ENCODE results near the gene KAT6B. TPM values are rescaled to one million over a fixed set of nuclear protein-coding genes. Genes with fewer than 3 reads are reported as not detected.

KAT6B gene
- total and polyA plus RNA-seq, 10 of the 15 experiments (the other 5 are each of a cell fraction or from before 2014, with no cell fraction given): 2.7 to 22.6 (median 15.7) TPM

GRCh38 chr10:74882831-74883230 is 56.4 kb downstream of the KAT6B start:
- ATAC-seq: no peak
- intact Hi-C loops (cut with micrococcal nuclease; ENCODE audit: unreplicated experiment): no loop called here
- Histone ChIP-seq H3K4me2 (ENCODE audit: control insufficient read depth, insufficient read depth) (no peak overlapping the region), H3K36me3 (ENCODE audit: control insufficient read depth in 2 of 2, insufficient read depth in 2 of 2, low read length in 1 of 2) (peaks cover 0 to 2% of the 10 kb centered on the region in 2 experiments; a peak in 3 of 4 replicates), H3K27ac (ENCODE audit: control insufficient read depth, insufficient read depth) (no peak overlapping the region), H4K20me1 (ENCODE audit: control insufficient read depth, insufficient read depth) (peaks cover 2% of the 10 kb centered on the region; the same call in 1 of the 2 replicates), H3K4me3 (no peak overlapping the region), H3K9ac (ENCODE audit: control insufficient read depth, insufficient read depth, low read length) (no peak overlapping the region), H3K9me3 (replicated peaks; ENCODE audit: control insufficient read depth, insufficient read depth, low read length) (no peaks in the 10 kb centered on the region), H3K4me1 (ENCODE audit: control insufficient read depth, insufficient read depth, low read length) (no peaks in the 10 kb centered on the region), H2AFZ (ENCODE audit: control insufficient read depth, low read depth, low read length) (no peak overlapping the region), H3K27me3 (replicated peaks in 1 of 2; ENCODE audit: control insufficient read depth in 2 of 2, insufficient read depth in 2 of 2, low read length in 1 of 2) (no peaks in the 10 kb centered on the region), H3K79me2 (ENCODE audit: control insufficient read depth, insufficient read depth, low read length) (peaks cover 4% of the 10 kb centered on the region)
- in situ Hi-C loops (cut with MboI): no loop called here
- DNase-seq (ENCODE audit: low read depth, low spot score): no peak
- WGBS (ENCODE audit: insufficient coverage, insufficient replicate concordance, low lambda C conversion rate, missing lambda C conversion rate): 92% methylated on average over 3 of the region's 3 CpGs
- CTCF ChIA-PET: interaction anchor here (0.9 to 2.6 kb wide), 3 partner anchors 8 to 52 kb away, joined by 3 to 11 read pairs (median 6); no protein-coding TSS in a partner anchor
- POLR2A ChIA-PET: interaction anchor here (0.6 kb wide), 1 partner anchor 28 kb away, joined by 3 read pairs; no protein-coding TSS in a partner anchor
- no peak for FAIRE-seq
- no TSS peak for BruUV-seq (replicated peaks)
- RAD21 ChIA-PET (ENCODE audit: unreplicated experiment): no interaction called here
- SMC1A ChIA-PET (ENCODE audit: uncharacterized antibody, unreplicated experiment): interaction anchor here (1.0 to 1.9 kb wide), 2 partner anchors 9 to 14 kb away, joined by 4 read pairs; no protein-coding TSS in a partner anchor
- TF ChIP-seq TCF3 (IDR thresholded peaks at IDR 0.05; ENCODE audit: borderline replicate concordance, insufficient read depth, low read depth, low read length) (no peak), FOXK2 (IDR thresholded peaks at IDR 0.05) (no peak), RAD21 (IDR thresholded peaks at IDR 0.05; ENCODE audit: insufficient read depth, low read depth, low read length) (no peak), POLR2A (IDR thresholded peaks at IDR 0.05; ENCODE audit: low read depth, low read length) (no peak), JUND (IDR thresholded peaks at IDR 0.05; ENCODE audit: low read depth, low read length) (no peak), NFIC (IDR thresholded peaks at IDR 0.05; ENCODE audit: low read depth, low read length) (no peak), SIN3A (IDR thresholded peaks at IDR 0.05; ENCODE audit: low read depth, low read length) (no peak)

DNA sequence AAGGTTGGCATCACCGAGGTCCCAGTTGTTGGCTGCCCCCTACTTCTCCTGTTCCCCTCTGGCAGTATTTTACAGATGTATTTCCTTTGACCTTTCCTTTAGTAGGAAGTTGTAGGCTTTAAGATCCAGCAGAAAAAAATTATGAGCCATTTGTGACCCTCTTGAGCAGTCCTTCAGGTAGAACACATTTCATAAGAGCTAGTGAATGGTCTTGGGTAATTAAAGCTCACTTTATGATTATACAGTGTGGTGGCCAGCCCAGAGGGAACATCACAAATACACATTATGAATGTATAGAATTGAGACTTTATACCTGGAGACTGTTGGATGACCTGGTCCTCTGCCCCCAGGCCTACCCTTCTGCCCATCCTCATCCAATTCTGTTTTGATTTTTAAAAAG is 57.0 kb downstream of the KAT6B start:
- intact Hi-C loops (cut with micrococcal nuclease; ENCODE audit: unreplicated experiment): no loop called here
- Histone ChIP-seq H3K27ac (ENCODE audit: control insufficient read depth, insufficient read depth) (no peak overlapping the region), H3K4me3 (no peak overlapping the region), H2AFZ (ENCODE audit: control insufficient read depth, low read depth, low read length) (no peak overlapping the region), H3K9ac (ENCODE audit: control insufficient read depth, insufficient read depth, low read length) (no peak overlapping the region), H3K79me2 (ENCODE audit: control insufficient read depth, insufficient read depth, low read length) (peaks cover 5% of the 10 kb centered on the region), H3K36me3 (ENCODE audit: control insufficient read depth in 2 of 2, insufficient read depth in 2 of 2, low read length in 1 of 2) (peaks cover 0 to 2% of the 10 kb centered on the region in 2 experiments; a peak in 3 of 4 replicates), H3K9me3 (replicated peaks; ENCODE audit: control insufficient read depth, insufficient read depth, low read length) (no peaks in the 10 kb centered on the region), H3K4me2 (ENCODE audit: control insufficient read depth, insufficient read depth) (no peak overlapping the region), H4K20me1 (ENCODE audit: control insufficient read depth, insufficient read depth) (peaks cover 2% of the 10 kb centered on the region; the same call in 1 of the 2 replicates), H3K27me3 (replicated peaks in 1 of 2; ENCODE audit: control insufficient read depth in 2 of 2, insufficient read depth in 2 of 2, low read length in 1 of 2) (no peaks in the 10 kb centered on the region), H3K4me1 (ENCODE audit: control insufficient read depth, insufficient read depth, low read length) (no peaks in the 10 kb centered on the region)
- ChIA-PET RAD21 (ENCODE audit: unreplicated experiment) (no interaction called here), SMC1A (ENCODE audit: uncharacterized antibody, unreplicated experiment) (interaction anchor here (1.0 to 1.9 kb wide), 5 partner anchors 7 to 14 kb away, joined by 3 to 8 read pairs (median 4); no protein-coding TSS in a partner anchor), CTCF (interaction anchor here (0.8 to 2.6 kb wide), 3 partner anchors 8 to 11 kb away, joined by 3 to 11 read pairs (median 6); no protein-coding TSS in a partner anchor), POLR2A (interaction anchor here (0.6 to 1.7 kb wide), 3 partner anchors 13 to 37 kb away, joined by 3 to 5 read pairs (median 3); no protein-coding TSS in a partner anchor)
- ATAC-seq (no peak), FAIRE-seq (no peak), DNase-seq (ENCODE audit: low read depth, low spot score) (no peak)
- in situ Hi-C loops (cut with MboI): no loop called here
- WGBS (ENCODE audit: insufficient coverage, insufficient replicate concordance, low lambda C conversion rate, missing lambda C conversion rate): 100% methylated on average over 1 of the region's 1 CpG
- no TSS peak for BruUV-seq (replicated peaks)
- TF ChIP-seq RBBP5 (conservative IDR thresholded peaks at IDR 0.05) (no peak), CREM (IDR thresholded peaks at IDR 0.05; ENCODE audit: low read depth) (no peak), JUND (IDR thresholded peaks at IDR 0.05; ENCODE audit: low read depth, low read length) (no peak), NR2F1 (conservative IDR thresholded peaks at IDR 0.05) (no peak), PKNOX1 (IDR thresholded peaks at IDR 0.05) (no peak)
- TF ChIP-seq, protein P1, sequence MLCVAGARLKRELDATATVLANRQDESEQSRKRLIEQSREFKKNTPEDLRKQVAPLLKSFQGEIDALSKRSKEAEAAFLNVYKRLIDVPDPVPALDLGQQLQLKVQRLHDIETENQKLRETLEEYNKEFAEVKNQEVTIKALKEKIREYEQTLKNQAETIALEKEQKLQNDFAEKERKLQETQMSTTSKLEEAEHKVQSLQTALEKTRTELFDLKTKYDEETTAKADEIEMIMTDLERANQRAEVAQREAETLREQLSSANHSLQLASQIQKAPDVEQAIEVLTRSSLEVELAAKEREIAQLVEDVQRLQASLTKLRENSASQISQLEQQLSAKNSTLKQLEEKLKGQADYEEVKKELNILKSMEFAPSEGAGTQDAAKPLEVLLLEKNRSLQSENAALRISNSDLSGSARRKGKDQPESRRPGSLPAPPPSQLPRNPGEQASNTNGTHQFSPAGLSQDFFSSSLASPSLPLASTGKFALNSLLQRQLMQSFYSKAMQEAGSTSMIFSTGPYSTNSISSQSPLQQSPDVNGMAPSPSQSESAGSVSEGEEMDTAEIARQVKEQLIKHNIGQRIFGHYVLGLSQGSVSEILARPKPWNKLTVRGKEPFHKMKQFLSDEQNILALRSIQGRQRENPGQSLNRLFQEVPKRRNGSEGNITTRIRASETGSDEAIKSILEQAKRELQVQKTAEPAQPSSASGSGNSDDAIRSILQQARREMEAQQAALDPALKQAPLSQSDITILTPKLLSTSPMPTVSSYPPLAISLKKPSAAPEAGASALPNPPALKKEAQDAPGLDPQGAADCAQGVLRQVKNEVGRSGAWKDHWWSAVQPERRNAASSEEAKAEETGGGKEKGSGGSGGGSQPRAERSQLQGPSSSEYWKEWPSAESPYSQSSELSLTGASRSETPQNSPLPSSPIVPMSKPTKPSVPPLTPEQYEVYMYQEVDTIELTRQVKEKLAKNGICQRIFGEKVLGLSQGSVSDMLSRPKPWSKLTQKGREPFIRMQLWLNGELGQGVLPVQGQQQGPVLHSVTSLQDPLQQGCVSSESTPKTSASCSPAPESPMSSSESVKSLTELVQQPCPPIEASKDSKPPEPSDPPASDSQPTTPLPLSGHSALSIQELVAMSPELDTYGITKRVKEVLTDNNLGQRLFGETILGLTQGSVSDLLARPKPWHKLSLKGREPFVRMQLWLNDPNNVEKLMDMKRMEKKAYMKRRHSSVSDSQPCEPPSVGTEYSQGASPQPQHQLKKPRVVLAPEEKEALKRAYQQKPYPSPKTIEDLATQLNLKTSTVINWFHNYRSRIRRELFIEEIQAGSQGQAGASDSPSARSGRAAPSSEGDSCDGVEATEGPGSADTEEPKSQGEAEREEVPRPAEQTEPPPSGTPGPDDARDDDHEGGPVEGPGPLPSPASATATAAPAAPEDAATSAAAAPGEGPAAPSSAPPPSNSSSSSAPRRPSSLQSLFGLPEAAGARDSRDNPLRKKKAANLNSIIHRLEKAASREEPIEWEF (IDR thresholded peaks at IDR 0.05; ENCODE audit: insufficient replicate concordance, low read depth, low read length): no peak
